Measurements from ENCODE around the gene RNU5D-1. TPM values are rescaled to one million over a fixed set of nuclear protein-coding genes. Genes with fewer than 3 reads are reported as not detected.

The RNU5D-1 gene
- total RNA-seq, 1 donor from 2014 or later: not detected

DNA sequence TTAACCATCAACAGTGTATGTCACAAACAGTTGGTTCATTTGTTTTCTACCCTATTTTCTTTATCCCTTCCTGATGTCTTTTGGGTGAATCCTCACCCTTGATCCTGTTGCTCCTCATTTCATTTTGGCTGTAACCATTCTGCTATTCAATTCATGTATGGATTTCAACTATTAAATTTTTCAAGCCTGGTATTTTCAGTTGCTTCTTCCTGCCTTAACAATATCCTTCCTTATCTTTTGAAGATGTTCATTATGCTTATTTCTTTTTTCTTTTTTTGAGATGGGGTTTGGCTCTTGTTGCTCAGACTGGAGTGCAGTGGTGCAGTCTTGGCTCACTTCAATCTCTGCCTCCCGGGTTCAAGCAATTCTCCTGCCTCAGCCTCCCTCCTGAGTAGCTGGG is 2.8 kb upstream of the RNU5D-1 start:
- no peak for FAIRE-seq
- no peak for DNase-seq (ENCODE audit: low spot score in 2 of 2)

DNA sequence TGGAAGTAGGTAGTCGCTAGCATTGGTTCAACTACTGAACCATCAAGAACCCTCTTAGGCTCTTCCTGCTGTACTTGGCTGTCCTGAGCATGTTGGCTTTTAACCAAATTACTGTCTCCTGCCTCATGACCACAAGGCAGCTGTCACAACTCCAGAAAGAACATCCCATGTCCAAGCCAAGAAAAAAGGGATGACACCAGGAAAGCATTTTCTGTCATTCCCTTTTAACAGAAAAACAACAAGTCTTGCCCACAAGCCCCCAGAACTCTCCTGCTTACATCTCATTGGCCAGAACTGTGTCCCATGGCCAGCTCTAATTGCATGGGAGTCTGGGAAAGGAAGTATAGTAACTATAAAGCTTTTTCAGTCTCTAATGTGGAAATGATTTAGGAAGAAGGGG is 2.4 kb upstream of the RNU5D-1 start:
- no peak for FAIRE-seq

DNA sequence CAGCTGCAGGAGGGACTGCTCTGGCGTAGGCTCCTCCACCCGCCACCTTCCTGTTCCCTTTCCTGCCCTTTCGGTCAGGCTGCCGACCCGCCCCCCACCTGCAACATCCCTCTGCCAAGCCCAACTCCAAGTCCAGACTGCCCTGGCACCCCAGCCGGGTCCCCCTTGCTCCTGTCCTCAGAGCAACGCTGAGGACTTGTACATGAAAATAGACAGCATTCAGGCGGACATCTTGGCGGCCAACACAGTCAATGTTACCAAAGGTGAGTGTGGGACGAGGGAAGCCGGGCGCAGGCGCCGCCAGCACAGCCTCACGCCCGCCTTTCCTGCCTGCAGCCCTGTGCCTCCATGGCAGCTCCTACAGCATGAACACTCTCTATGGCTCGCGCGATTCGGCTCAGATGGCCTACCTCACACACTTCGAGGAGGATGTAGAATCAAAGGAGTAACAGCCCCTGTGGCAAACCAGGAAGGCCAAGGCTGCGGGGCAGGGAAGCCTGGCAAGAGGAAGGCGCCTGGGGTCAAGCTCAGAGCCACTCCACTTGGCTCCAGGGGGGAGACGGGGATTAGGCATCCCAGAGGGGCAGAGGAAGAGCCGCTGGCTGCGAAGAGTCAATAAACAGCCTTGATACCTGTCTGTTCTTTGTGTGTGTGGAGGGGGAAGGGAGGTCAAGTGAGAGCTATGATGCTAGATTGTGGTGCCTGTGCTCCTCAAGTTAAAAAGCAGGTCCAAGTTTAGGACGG is 5.8 kb downstream of the RNU5D-1 start:
- no peak for DNase-seq (ENCODE audit: low spot score in 2 of 2)
- no peak for FAIRE-seq

More for the DNA sequence above, 2.4 kb upstream of the RNU5D-1 start:
- DNase-seq (ENCODE audit: low spot score in 2 of 2): no peak

DNA sequence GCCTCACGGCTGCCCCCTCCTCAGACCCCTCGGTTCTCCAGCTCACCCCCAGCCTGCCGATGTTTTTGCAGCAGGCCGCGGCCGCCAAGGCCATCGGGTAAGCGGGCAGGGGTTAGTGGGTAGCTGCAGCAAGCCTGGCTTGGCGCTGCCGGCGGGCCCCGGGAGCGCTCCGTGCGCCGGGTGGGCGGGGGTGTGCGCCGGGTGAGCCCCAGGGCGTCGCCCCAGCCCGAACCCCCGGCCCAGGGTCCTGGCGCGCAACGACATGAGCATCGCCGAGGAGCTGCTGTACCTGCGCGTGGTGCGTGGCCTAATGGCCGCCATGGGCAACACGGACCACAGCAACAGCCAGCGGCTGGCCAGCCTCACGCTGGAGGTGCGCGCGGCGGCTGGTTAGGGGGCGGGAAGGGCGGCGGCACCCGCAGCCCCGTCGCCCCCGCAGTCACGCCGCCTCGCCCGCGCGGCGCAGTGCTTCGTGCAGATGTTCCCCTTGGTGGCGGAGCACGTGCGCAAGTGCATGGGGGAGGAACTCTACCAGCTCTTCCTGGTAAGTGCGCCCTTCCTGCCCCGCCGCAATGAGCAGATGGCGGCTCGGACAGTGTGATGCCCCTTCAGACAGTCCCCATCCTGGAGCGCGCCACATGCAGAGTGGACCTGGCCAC is 6.5 kb downstream of the RNU5D-1 start:
- FAIRE-seq (no peak), DNase-seq (ENCODE audit: low spot score in 2 of 2) (no peak)

DNA sequence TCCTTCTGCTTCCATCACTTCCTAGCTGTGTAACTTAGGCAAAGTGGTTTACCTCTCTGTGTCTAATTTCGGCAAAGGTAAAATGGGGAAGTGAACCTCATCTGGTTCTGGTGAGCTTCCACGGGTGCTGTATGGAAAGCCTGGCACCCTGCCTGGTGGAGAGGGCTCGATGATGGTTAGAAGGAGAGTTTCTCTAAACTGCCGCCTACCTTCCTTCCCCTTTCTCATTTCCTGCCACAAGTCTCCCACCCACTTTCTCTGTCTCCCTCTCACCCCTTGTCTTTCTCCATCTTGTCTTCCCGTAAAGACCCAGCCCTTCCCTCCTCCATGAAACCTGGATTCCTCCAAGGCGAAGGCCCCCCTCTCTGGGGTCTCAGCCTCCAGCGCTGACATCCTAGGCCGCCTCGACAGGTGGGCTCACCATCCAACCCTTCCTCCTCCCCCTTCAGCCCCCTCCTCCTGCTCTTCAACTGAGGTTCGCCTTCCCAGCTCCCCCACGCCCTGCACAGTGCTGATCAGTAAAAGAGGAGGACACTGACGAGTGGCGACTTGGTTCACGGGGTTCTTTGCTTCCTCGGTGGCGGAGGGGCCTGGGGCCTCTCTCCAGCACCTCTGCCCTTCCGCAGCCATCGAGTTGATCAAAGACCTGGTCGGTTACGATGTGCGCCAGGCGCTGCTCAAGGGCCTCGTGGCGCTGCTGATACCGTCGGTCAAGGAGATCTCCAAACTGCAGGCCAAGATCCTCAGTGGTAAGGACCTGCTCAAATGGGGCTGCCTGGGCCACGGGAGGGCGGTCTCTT is 7.3 kb downstream of the RNU5D-1 start:
- no peak for DNase-seq (ENCODE audit: low spot score in 2 of 2)
- FAIRE-seq: no peak

DNA sequence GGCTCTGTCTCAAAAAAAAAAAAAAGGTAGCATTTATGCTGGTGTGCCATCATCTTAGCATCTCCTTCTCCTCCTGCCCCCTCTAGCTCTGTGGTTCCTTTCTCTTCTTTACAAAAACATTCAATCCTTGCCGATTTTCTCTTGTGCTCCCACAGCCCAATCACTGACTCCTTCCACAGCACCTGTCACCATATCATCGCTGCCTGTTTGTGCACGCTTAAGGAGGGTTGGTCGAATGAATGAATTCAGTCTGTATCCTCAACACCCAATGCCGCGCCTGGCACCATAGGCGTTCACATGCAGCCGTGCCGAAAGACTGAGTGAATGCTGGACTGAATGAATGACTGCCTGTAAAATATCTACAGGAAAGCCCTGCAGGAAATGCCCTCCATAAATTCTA is 7.9 kb downstream of the RNU5D-1 start:
- no peak for FAIRE-seq
- DNase-seq (ENCODE audit: low spot score in 2 of 2): no peak

DNA sequence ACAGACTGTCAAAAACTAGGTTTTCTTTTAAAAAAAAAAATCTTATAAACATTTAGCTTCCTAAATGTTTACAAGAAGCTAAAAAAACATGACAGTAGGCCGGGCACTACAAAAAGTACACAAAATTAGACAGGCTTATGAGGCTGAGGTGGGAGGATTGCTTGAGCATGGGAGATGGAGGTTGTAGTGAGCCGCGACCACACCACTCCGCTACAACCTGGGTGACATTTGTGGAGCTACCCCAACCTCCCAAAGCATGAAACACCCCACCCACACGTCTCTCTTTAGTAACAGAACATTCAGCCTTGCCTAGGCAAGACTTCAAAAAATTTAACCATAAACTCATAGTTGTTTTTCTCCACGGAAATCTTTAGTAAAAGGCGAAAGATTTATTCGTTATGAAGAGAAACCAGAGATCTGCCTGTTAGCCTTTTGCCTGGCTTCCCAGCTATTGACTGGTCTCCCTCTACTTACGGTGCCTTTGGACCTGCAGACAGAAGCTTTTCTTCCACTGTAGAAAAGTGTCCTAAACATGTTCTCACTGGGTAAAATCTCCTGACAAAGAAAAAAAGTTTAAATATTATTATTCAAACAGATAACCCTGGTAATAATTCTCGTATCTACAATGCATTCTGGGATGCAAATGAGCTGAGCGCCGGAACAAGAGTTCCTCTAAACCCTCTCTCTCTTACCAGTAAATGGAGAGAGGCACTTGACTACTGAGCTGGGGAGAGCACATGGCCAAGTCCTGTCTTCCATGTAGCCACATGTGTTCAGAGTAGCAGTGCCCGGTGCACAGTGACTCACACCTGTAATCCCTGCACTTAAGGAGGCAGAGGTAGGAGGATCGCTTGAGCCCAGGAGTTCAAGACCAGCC is 9.2 kb downstream of the RNU5D-1 start:
- FAIRE-seq (no peak), DNase-seq (ENCODE audit: low spot score in 2 of 2) (peak; percentile 40 to 55)

DNA sequence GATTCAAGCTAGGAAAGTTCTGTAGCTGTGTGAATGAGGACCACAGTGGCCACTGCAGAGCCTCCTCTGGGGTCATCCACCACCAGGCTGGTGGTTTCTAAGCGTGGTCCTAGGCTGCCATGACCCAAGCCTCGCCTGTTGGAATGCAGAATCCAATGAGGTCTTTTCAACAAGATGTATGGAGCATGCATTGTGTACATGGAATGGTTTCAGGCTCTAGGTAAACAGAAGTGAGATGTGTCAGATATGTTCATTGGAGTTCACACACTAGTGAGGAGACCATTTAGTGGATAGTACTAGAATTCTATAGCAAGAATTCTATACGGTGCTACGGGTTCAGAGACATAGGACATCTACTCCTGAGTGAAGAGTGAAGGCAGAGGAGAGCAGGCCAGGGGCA is 10.7 kb downstream of the RNU5D-1 start:
- FAIRE-seq: no peak
- no peak for DNase-seq (ENCODE audit: low spot score in 2 of 2)

DNA sequence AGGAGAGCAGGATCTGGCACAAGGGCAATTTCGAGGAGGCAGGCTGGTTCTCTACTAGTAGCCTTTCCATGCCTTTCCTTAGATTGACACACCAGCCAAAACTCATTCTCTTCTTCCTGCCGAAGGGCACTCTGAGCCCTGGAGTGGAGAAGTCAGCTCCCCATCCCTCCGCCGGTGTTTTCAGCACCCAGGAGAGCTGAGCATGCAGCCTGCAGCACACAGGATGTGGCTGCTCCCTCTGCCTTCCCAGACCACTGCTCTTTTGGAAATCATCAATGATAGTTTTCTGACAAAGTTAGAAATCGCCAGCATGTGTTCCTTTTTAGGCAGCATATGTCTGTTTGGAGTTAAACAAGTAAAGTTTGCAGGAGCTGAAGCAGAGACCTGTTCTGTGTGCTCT is 11.7 kb downstream of the RNU5D-1 start:
- FAIRE-seq (no peak), DNase-seq (ENCODE audit: low spot score in 2 of 2) (no peak)

DNA sequence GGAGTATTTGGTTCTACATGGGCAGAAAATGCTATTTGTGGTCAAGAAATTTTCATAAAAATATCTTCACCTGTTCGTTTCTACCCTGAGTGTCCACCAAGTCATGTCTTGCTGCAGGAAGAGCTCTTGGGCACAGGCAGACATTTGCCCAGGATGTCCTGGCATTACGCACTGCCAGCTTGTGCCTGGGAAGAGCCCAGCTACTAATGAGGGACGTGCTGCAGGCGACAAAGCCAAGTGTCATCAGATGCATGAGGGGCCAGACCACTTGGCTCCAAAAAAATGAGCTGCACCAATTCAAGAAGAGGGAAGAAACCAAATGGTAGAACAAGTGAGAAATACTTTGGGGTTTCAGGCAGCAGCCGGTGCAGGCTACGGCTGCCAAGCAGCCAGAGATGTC is 12.9 kb downstream of the RNU5D-1 start:
- DNase-seq (ENCODE audit: low spot score in 2 of 2): no peak
- FAIRE-seq: no peak

DNA sequence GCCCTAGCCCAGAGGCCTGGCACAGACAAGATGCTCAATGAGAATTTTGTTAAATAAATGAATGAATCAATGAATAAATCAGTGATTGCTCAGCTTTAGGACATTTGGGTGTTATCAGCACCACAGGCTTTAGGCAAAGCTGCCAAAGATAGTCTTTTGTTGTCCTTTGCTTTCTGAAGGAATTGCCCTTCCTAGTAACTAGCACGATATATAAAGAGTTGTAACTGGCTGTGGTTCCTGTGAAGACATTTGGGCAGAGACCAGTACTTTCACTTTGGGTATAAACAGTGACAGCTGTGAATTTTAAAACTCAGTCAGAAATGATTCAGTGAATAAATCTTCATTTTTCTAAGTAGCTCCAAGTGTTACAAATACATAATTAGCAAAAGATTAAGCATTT is 13.3 kb downstream of the RNU5D-1 start:
- no peak for DNase-seq (ENCODE audit: low spot score in 2 of 2)
- no peak for FAIRE-seq

DNA sequence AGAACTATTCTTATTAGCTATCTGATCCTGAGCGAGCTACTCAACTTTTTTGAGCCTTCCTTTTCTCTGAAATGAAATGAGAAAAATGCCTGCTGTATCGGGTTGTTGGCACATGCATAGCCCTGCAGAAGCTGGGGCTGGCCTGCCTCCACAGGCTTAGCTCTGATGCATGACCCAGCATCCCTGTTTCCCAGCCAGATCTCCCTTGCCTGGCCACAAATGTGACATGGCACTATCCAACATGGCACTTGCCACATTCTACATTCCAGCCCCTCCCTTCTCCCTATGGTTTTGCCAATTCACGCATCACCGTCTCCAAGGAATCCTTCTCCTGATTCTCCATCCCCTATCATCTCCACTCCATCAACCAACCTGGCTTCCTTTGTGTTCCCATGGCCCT is 13.8 kb downstream of the RNU5D-1 start:
- FAIRE-seq: no peak
- DNase-seq (ENCODE audit: low spot score in 2 of 2): no peak

DNA sequence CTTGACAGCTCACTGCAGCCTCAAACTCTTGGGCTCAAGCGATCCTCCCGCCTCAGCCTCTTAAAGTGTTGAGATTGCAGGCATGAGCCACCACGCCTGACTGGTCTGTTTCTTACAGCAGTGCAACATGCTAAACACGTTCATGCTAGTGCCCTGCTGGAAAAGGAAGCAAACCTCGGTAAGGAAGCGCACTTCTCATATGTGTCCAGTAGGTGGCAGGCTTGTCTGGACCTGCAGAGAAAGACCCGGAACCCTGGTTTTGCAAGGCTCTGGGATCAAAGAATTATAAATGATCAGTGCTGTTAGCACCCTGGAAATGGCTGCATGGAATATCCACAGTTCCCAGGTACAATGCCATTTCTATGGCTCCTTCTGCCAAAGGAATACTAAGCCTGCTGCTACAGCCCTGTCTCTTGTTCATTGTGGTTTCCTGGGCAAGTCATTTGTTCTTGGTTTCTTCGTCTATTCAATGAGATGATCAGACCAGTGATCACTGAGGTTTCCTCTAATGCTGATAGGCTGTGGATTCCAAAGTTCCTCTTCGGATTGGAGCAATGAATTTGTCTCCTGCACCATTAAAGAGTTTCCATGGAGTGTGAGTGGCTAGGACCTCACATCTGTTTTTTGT is 15.9 kb downstream of the RNU5D-1 start:
- FAIRE-seq (no peak), DNase-seq (ENCODE audit: low spot score in 2 of 2) (peak in 1 of 2 donors; percentile 83)

DNA sequence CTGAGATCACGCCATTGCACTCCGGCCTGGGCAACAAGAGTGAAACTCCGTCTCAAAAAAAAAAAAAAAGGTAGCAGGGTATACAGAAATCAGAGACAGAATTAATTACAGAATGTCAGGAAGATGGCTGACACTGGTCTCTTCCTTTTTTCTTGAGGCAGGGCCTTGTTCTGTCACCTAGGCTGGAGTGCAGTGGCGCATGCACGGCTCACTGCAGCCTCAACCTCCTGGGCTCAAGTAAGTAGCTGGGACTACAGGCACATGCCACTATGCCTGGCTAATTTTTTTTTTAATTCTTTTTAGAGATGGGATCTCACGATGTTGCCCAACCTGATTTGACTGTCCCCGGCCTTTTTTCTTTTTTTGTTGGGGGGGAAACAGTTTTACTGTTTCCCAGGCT is 16.4 kb downstream of the RNU5D-1 start:
- DNase-seq (ENCODE audit: low spot score in 2 of 2): no peak
- no peak for FAIRE-seq

DNA sequence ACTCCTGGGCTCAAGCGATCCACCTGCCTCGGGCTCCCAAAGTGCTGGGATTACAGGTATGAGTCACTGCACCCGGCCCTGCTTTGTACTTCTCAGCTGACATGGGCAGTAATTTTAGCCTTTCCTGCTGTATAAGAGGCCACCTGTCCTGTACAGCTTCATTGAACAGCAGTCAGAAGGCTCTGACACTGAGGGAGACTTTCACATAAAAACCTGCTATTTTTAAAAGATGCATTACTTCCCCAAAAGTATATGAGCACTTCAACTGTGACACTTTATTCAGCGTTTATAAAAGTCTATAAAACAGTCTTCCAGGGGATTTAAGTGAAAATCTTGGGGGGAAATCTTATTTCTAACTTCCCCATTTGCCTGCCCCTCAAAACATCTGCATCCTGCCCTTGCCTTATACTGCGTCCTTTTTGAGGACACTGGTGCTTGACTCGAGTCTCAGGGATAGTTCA is 17.6 kb downstream of the RNU5D-1 start:
- FAIRE-seq: no peak
- DNase-seq (ENCODE audit: low spot score in 2 of 2): no peak

DNA sequence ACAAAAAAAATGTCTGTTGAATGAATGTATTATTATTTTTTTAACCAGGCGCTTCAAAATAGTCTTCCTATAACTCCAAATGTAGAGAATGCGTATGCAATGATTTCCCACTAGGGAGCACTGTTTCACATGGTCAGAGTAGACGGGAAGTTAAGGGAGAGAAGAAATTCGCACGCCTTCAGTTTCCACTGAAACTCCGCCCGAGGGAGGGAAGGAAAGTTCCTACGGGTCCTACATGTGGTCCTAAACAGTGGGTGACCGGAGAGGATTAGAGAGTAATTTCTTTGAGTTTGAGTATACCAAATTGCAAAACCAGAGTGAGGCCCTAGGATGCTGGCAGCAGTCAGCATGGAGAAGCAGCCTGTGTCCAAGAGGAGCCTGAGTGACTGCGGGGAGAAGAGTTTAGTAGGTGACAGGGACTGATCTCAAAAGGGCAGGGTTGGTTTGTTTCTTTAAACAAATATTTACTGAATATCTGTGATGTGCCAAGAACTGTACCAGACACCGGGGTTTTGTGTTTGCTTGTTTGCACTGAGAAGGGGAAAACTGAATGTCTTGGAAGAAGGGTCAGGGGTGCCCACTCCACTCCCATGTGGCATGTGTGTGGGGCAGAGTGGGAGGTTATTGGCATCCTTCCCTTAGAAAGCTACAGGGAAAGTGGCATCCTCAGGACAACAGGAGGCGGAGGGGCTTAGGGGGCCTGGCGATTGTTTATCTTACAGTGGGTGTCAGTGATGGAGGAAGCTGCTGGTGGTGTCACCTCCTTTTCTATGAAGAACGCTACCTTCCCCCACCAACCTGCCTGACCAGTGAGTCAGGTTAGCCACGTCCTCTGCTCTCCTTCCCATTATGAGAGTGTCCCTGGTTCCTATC is 22.8 kb downstream of the RNU5D-1 start:
- DNase-seq (ENCODE audit: low spot score in 2 of 2): peak in 1 of 2 donors; percentile 55
- no peak for FAIRE-seq

DNA sequence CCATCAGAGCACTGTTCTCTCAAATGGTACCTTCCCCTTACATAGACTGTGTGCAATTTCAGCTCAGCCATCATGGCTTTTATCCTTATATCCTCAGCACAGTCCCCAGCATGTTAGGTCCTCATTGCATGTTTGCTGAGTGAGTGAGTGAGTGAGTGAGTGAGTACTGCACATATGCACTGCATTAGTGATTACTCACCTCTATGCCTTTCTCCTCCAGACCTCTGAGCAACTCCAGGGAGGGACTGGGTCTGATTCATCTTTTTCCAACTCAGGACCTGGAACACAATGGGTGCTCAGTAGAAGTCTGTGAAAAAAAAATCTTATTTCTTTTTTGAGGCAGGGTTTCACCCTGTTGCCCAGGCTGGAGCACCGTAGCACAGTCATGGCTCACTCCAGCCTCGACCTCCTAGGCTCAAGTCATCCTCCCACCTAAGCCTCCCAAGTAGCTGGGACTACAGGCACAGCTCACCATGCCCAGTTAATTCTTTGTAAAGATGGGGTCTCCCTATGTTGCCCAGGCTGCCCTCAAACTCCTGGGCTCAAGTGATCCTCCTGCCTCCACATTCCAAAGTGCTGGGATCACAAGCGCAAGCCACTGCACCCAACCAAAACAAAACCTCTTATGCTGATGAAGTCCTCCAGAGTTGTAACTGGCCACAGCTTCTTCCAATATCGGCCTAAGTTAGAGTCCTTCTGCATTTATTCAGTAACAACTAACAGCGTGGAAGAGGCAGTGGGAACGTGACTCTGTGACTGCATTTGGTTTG is 23.7 kb downstream of the RNU5D-1 start:
- FAIRE-seq (no peak), DNase-seq (ENCODE audit: low spot score in 2 of 2) (no peak)

DNA sequence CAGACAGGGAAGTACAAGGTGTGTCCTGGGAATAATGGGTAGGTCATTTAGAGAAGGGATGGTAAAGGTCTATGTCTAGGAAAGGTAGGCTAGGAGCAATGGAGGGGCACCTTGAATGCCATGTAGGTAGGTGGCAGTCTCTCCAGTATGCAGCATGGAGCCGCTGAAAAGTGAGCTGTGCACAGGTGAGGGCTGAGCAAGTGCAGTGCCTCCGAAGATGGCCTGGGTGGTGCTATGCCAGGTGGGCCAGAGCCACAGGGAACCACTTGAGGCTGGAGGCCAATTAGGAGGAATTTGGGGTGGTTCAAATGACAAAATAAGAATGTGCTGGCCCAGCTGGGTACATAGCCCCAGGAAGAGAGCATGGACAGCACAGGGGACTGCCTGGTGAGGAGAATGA is 25.0 kb downstream of the RNU5D-1 start:
- no peak for DNase-seq (ENCODE audit: low spot score in 2 of 2)
- FAIRE-seq: no peak

All from frontal cortex (tissue), 4 donors.